Left renal cortex interstitium (tissue), 4 donors: ENCODE results near the gene NINJ2. TPM values are rescaled to one million over a fixed set of nuclear protein-coding genes. Genes with fewer than 3 reads are reported as not detected.

Experiments
- DNase-seq, 4 donors: peaks; one replicate each; pipeline ENCODE4 v3.0.0-alpha.2; 2013; ENCODE audit warnings: low read depth in 4 of 4, low spot score in 2 of 4, missing footprints in 1 of 4
- polyA plus RNA-seq, 4 donors: library from polyadenylated mRNA; unstranded; fragments of 120-200 nt; gene quantifications; one replicate each; pipeline ENCODE4 v1.2.1, GENCODE V29; 2013; ENCODE audit not compliant: insufficient read length in 4 of 4

The NINJ2 gene
- polyA plus RNA-seq, 4 donors: 0.76 to 1.5 (median 1.2) TPM

GRCh38 chr12:536751-537245, 126.4 kb downstream of the NINJ2 start:
- DNase-seq: no peak

DNA sequence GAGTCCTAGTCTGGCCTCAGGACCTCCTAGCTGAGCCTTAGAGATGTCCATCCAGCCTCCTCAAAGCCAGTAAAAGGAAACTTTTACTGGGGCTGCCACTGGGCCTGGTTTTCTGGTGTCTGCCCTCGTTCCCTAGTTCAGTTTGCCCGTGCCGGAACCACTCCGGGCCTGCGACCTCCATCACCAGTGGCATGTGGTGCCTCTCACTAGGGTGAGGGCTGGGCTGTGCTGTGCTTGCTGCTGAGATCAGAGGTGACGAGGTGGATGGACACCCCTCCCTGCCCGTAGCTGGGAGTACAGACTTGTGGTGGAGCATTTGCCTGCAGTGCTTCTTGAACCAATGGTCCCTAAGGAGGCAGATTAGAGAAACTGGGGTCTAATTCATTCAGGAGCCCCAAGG, 127.8 kb downstream of the NINJ2 start:
- DNase-seq: no peak

DNA sequence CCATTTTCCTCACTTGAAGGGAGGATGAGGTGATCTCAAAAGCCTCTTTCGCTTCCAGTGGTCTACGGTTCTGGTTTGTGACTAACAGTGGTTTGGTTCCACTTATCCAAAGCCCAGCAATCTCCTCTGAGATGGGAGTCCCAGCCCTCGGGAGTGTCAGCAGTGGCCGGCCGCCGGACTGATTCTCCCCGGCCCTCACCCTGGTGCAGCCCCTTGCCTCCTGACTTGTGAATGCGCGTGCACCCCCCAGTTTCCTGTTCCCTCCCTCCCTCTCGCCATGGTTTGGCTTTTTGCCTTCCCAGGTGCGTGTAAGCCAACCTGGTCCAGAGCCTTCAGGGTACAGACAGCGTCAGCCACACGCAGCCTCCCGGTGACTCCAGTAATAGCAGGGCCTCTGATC, 129.0 kb downstream of the NINJ2 start:
- no peak for DNase-seq

- DNase-seq: no peak
Measured at GRCh38 chr12:533718-534117, 129.5 kb downstream of the NINJ2 start.

DNA sequence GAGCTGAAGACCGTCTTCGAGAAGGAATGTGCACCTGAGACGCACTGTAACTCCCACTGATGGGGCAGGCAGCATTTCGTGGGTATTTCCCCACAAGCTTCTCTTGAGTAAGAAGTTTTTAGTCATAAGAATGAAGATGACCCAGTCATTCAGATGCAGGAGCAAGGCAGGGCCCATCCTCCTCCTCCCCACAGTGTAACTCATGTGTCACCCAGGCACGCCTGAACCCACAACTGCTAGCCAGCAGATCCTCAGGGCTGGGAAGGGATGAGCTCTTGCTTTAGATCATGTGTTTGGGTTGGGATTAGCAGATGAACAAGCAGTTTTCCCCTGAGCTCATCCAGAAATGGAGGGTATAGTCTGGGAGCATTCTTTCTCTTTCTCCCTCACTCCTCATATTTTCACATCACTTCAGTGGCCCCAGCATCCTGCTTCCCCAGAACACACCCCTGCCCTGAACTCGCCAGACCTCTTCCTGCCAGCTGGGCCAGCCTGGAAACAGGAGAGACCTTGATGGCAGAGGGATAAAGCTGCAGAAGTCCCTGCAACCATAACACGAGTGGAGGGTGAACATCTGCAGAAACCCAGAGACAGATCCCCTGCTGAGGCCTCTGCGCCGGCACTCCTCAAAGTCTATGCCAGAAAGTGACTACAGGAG, 130.2 kb downstream of the NINJ2 start:
- DNase-seq: no peak

DNA sequence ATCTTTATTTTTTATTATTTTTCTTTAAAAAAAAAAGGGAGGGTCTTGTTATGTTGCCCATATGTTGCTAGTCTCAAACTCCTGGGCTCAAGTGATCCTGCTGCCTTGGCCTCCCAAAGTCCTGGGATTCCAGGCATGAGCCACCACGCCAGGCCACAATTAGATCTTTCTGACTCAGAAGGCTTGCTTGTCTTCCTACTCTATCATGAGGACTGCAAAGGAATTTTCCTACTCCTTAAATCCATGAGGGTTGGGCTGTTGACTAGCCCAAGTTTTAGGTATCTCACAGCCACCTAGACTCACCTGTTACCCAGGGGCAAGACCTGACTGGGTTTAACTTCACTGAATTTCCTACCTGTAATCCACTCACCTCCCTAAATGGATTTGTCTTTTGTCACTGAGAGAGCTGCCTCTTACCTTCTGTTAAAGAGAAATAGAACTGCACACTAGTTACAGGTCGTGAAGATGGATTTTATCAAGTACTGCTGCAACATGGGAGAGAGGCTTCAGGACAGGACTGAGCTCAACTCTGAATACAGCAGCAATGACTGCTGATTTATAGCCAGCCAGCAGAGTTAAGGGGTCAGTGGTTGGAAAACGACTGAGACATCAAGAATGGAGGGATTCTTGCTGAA, 131.2 kb downstream of the NINJ2 start:
- no peak for DNase-seq

- DNase-seq: no peak
Measured at GRCh38 chr12:530821-531220, 132.4 kb downstream of the NINJ2 start.

- no peak for DNase-seq
Measured at GRCh38 chr12:530308-530707, 132.9 kb downstream of the NINJ2 start.

- DNase-seq: no peak
Measured at GRCh38 chr12:527729-528128, 135.5 kb downstream of the NINJ2 start.

DNA sequence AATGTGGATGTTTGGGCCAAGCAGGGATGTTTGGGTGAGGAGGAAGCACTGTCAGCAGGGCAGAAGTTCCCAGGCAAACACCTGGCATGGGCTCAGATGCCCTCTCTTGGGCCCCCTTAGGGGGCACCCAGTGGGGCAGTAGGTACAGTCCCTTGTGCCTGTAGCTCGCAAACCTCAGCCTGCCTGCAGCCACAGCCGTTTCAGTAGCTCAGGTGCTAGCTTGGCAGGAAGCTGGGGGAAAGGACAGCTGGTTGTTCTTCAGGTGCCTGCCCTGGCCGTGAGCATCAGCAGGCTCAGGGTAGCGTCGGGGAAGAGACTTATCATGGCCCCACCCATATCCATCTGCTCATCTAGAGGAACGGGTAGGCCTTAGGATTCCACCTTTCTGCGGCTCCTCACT, 136.0 kb downstream of the NINJ2 start:
- DNase-seq: no peak

DNA sequence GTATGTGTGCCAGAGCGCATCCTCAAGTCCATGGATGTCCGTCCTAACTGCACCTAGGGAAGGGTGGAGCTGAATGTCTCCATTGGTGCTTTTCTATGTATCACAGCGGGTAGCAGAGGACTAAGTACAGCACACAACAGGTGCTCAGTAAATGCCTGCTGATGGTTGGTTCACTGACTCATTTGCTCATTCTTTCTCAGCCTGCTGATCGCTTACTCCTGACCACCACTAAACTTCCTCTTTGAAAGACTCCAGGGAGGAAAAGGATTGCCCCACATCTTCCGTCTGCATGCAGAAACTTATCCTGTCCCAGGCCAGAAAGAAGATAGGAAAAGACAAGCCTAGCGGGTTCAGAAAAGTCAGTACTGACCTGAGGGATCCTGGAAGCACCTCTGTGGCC, 137.2 kb downstream of the NINJ2 start:
- no peak for DNase-seq

GRCh38 chr12:524167-524951, 138.9 kb downstream of the NINJ2 start:
- DNase-seq: no peak

GRCh38 chr12:522692-523378, 140.4 kb downstream of the NINJ2 start:
- DNase-seq: no peak

DNA sequence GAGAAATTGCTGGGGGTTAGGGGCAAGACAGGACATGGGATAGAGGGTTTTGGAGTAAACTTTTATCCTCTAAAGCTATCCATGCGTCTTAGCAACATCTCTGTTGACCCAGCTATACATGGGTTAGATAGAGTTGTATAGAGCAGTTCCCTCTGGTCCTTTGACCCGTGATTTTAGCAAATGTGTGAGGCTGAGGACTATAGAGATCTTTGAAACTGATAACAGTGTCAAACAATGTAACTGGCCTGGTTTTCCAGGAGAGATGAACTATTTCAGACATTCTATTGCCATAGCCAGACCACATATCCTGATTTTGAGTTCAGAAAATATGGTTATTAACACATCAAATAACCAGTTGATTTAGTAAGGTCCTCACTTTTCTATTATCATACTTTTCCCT, 143.1 kb downstream of the NINJ2 start:
- no peak for DNase-seq

DNA sequence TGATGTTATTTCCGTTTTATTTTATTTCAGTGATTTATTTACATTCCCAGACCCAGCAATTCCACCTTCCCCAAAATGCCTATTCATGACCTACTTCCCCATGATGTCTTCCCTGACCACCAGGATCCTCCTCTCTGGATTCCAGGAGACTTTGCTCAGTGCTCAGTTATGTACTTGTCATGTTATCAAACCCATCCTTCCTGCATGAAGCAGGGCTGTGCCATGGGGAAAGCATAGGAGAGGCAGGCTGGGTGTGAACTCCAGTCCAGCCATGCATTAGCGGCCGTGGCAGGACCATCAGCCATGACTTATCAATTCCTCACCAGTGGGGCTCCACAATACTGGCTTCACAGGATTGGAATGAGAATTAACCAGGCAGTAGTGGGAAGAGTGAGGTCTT, 145.7 kb downstream of the NINJ2 start:
- no peak for DNase-seq

Other genes starting within 250 kb of the NINJ2 start
- gene B4GALNT3, start 203.5 kb downstream of the NINJ2 start, polyA plus RNA-seq: 10 to 100 TPM; 13.6 to 24.0 (median 17.3) TPM
- 100 to 1,000 TPM in 3 of 4 donors, 10 to 100 TPM in 1; 91.3 to 133 (median 115) TPM for gene WNK1, start 89.1 kb upstream of the NINJ2 start, polyA plus RNA-seq